T-helper 1 cell (primary cell): ENCODE data around the gene SYMPK.

ENCODE experiments used
- DNase-seq, 5 donors: peaks; one replicate each; pipeline ENCODE4 v3.0.0-alpha.2; 2012 to 2020

The SYMPK gene

GRCh38 chr19:45765702-45766295, 97.1 kb downstream of the SYMPK start:
- no peak for DNase-seq
